Spleen (tissue), 7 donors: Measurements from ENCODE around the gene C11orf71.

Source experiments
- CTCF ChIP-seq, 11 experiments: fragments of 200-600 bp in 7 of 11; fragments of 450-650 bp in 4 of 11; sonication (generic) in 4 of 11; IDR thresholded peaks in 8 of 11; conservative IDR thresholded peaks in 3 of 11; 1 replicate in 7 of 11; 2 replicates in 4 of 11; pipeline versions ENCODE4 v1.4.0 to v1.8.0; 2016 to 2021; ENCODE audit warnings: antibody characterized with exemption in 11 of 11, inconsistent platforms in 4 of 11, mild to moderate bottlenecking in 1 of 11
- POLR2AphosphoS5 ChIP-seq, 3 donors: sonication (generic); formaldehyde crosslinking; IDR thresholded peaks; one replicate each; pipeline ENCODE4 v1.5.1; 2017; ENCODE audit warnings: antibody characterized with exemption in 3 of 3
- donor health status: DM: no; HTN: no; CAD: no; lungs with moderate emphysema.
- donor health status: DM: no; HTN: no; CAD: no.
- donor health status: DM: no; HTN: no; CAD: no.

GRCh38 chr11:114439229-114440120 is 39.2 kb upstream of the C11orf71 start, which contains the start of gene REXO2:
- TF ChIP-seq CTCF (IDR thresholded peaks at IDR 0.05 in 8 of 11, conservative IDR thresholded peaks at IDR 0.05 in 3 of 11): peak in 7 of 11 experiments; percentile 31 to 58 (median 43)
- TF ChIP-seq POLR2AphosphoS5 (IDR thresholded peaks at IDR 0.05): peak; percentile 97 to 98 (median 97)
